CD4-positive, alpha-beta T cell (primary cell): ENCODE measurements around the gene STX8. TPM values are rescaled to one million over a fixed set of nuclear protein-coding genes. Genes with fewer than 3 reads are reported as not detected.

ENCODE experiments used
- ATAC-seq: fragments of 200-7000 bp; cut with Tn5 transposase; one replicate; pipeline ENCODE4 v1.10.0; 2022; ENCODE audit warnings: mild to moderate bottlenecking; ENCODE audit not compliant: poor library complexity
- CTCF ChIA-PET: fragments of 350-600 bp; sonication (Branson Sonifier 250); formaldehyde crosslinking; loops from one replicate; lab custom pipeline; 2021; ENCODE audit warnings: antibody characterized with exemption, inconsistent platforms; lab: Charles Lee
- POLR2A ChIA-PET: fragments of 350-600 bp; sonication (Branson Sonifier 250); formaldehyde crosslinking; loops from one replicate; lab custom pipeline; 2021; ENCODE audit warnings: antibody characterized with exemption, inconsistent platforms; lab: Charles Lee
- DNase-seq, 14 experiments: peaks; one replicate each; pipeline ENCODE4 v3.0.0-alpha.2; 2013 to 2020; ENCODE audit warnings: mixed read lengths in 2 of 14
- H3K27ac ChIP-seq, 2 donors: one replicate each; pipeline versions ENCODE4 v1.5.1 to v1.7.0; 2013; ENCODE audit warnings: low read length in 2 of 2, low read depth in 1 of 2, mild to moderate bottlenecking in 1 of 2
- H3K27me3 ChIP-seq, 2 experiments: 1 replicate in 1 of 2; 2 replicates in 1 of 2; pipeline versions ENCODE4 v1.6.1 to v1.7.0; 2013; ENCODE audit warnings: low read length in 2 of 2, control low read depth in 1 of 2, mild to moderate bottlenecking in 1 of 2, moderate library complexity in 1 of 2; ENCODE audit not compliant: insufficient read depth in 2 of 2, control insufficient read depth in 1 of 2
- H3K36me3 ChIP-seq: one replicate; pipeline ENCODE4 v1.6.1; 2013; ENCODE audit warnings: low read length, control low read depth; ENCODE audit not compliant: insufficient read depth
- H3K4me1 ChIP-seq: one replicate; pipeline ENCODE4 v1.6.1; 2013; ENCODE audit warnings: low read length, control low read depth; ENCODE audit not compliant: insufficient read depth
- H3K4me3 ChIP-seq: one replicate; pipeline ENCODE4 v1.5.1; 2013; ENCODE audit warnings: mild to moderate bottlenecking, low read length, moderate library complexity
- H3K9me3 ChIP-seq, 2 experiments: 1 replicate in 1 of 2; 2 replicates in 1 of 2; pipeline versions ENCODE4 v1.6.1 to v1.7.0; 2013; ENCODE audit warnings: low read length in 2 of 2, mild to moderate bottlenecking in 2 of 2, control low read depth in 1 of 2, moderate library complexity in 1 of 2; ENCODE audit not compliant: control insufficient read depth in 1 of 2, insufficient read depth in 1 of 2
- H3K27ac Mint-ChIP-seq: one replicate; pipeline ENCODE4 v1.8.0; 2020; ENCODE audit warnings: mixed read lengths
- H3K27me3 Mint-ChIP-seq: one replicate; pipeline ENCODE4 v1.8.0; 2021; ENCODE audit warnings: mixed read lengths
- H3K36me3 Mint-ChIP-seq: one replicate; pipeline ENCODE4 v1.8.0; 2021; ENCODE audit warnings: low read depth, mixed read lengths
- H3K4me1 Mint-ChIP-seq: one replicate; pipeline ENCODE4 v1.8.0; 2021; ENCODE audit warnings: low read depth, mixed read lengths
- H3K4me3 Mint-ChIP-seq: one replicate; pipeline ENCODE4 v1.8.0; 2020; ENCODE audit warnings: mild to moderate bottlenecking, mixed read lengths
- H3K9me3 Mint-ChIP-seq: one replicate; pipeline ENCODE4 v1.8.0; 2020; ENCODE audit warnings: mixed read lengths
- intact Hi-C, 2 experiments: fragments of 100-400 bp; cut with DNase I in 1 of 2; cut with micrococcal nuclease in 1 of 2; formaldehyde crosslinking; loops; one replicate each; pipeline versions ENCODE4 v1.15.1 to v1.9.0; 2023 to 2025; cut with DNase I, micrococcal nuclease
- total RNA-seq, 174 experiments: library from RNA in 2 of 174; stranded (reverse) in 2 of 174; gene quantifications; one replicate each; pipeline ENCODE4 v1.2.3 and lab custom pipeline; 2021 to 2026
- TF ChIP-seq, protein P1 (sequence below): fragments of 200-600 bp; IDR thresholded peaks from one replicate; pipeline ENCODE4 v1.8.0; 2022; ENCODE audit warnings: antibody characterized with exemption, mild to moderate bottlenecking

STX8 gene
- total RNA-seq, 2 experiments from 2014 or later: 52.2 to 63.2 TPM

DNA sequence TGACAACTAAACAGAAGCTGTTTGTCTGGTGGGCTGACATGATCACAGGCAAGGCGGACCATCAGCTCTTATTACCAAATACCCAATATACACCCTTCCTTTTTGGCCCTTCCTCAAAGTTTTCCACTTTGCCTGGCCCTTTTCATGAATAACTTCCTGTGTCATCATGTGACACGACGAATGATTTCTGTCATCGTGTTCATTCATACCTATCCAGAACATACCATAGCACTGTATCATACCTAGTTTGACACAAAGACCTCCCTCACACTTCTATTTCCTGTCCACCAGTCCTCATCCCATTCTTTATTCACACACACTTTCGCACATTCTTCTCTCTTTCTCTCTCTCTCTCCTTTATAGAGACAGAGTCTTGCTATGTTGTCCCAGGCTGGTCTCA is 131.8 kb downstream of the STX8 start:
- intact Hi-C loops: no loop called here
- H3K36me3 Mint-ChIP-seq: peaks cover 21% of the 10 kb centered on the region
- H3K27ac ChIP-seq: no peak overlapping the region
- DNase-seq (no peak), ATAC-seq (no peak)
- no peak overlapping the region for H3K4me3 ChIP-seq
- POLR2A ChIA-PET: no interaction called here
- H3K4me3 Mint-ChIP-seq: no peak overlapping the region
- H3K4me1 ChIP-seq: no peaks in the 10 kb centered on the region
- no peaks in the 10 kb centered on the region for H3K9me3 Mint-ChIP-seq
- TF ChIP-seq, protein P1, sequence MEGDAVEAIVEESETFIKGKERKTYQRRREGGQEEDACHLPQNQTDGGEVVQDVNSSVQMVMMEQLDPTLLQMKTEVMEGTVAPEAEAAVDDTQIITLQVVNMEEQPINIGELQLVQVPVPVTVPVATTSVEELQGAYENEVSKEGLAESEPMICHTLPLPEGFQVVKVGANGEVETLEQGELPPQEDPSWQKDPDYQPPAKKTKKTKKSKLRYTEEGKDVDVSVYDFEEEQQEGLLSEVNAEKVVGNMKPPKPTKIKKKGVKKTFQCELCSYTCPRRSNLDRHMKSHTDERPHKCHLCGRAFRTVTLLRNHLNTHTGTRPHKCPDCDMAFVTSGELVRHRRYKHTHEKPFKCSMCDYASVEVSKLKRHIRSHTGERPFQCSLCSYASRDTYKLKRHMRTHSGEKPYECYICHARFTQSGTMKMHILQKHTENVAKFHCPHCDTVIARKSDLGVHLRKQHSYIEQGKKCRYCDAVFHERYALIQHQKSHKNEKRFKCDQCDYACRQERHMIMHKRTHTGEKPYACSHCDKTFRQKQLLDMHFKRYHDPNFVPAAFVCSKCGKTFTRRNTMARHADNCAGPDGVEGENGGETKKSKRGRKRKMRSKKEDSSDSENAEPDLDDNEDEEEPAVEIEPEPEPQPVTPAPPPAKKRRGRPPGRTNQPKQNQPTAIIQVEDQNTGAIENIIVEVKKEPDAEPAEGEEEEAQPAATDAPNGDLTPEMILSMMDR: no peak
- H3K27me3 Mint-ChIP-seq: no peaks in the 10 kb centered on the region
- H3K9me3 ChIP-seq: no peaks in the 10 kb centered on the region
- H3K27me3 ChIP-seq: no peaks in the 10 kb centered on the region
- H3K36me3 ChIP-seq: peaks cover 3% of the 10 kb centered on the region
- no peak overlapping the region for H3K27ac Mint-ChIP-seq
- no peaks in the 10 kb centered on the region for H3K4me1 Mint-ChIP-seq
- CTCF ChIA-PET: no interaction called here

DNA sequence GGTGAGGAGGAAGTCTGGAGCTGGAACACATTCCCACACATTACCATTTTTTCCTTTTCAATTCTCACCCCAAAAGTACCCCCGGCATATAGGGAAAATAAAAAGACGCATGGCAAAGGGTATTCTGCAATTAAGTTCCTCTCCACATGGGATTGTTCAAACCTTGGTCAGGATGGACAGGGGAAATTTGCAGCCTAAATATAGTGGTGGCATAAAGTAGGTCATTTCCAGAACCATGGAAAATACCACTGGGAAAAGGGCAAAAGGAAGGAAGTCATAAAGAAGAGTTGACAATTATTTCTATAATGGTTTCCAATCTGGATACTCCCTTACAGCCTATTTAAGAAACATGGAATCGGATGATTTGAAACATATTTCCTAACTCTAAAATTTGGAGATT is 135.8 kb downstream of the STX8 start:
- no peaks in the 10 kb centered on the region for H3K4me1 Mint-ChIP-seq
- ATAC-seq: no peak
- peaks cover 38% of the 10 kb centered on the region for H3K36me3 Mint-ChIP-seq
- no peaks in the 10 kb centered on the region for H3K27me3 Mint-ChIP-seq
- TF ChIP-seq, protein P1: no peak
- no peaks in the 10 kb centered on the region for H3K9me3 ChIP-seq
- POLR2A ChIA-PET: no interaction called here
- no peak overlapping the region for H3K27ac ChIP-seq
- CTCF ChIA-PET: no interaction called here
- no peak overlapping the region for H3K27ac Mint-ChIP-seq
- no peaks in the 10 kb centered on the region for H3K4me1 ChIP-seq
- H3K4me3 ChIP-seq: no peak overlapping the region
- no peaks in the 10 kb centered on the region for H3K27me3 ChIP-seq
- no peak overlapping the region for H3K4me3 Mint-ChIP-seq
- no peak for DNase-seq
- no peaks in the 10 kb centered on the region for H3K9me3 Mint-ChIP-seq
- intact Hi-C loops: no loop called here
- peaks cover 6% of the 10 kb centered on the region for H3K36me3 ChIP-seq

DNA sequence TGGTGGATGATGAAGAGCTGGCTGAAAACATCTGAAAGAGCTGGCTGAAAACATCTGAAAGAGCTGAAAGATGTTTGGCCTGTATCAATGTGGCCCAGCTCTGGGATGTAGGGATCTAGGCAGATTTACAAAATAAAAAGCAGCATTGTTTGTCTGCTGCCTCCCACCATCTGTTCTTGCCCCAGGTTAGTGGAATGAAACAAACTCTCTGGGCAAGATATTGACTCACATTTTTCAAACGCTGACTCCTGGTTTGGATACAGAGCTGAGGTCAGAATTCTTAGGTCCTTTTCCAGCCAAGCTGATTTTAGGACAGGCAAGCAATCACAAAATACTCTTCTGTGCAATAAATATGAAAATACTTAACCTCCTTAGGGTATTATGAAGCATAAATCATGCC is 139.0 kb downstream of the STX8 start:
- Mint-ChIP-seq H3K9me3 (no peaks in the 10 kb centered on the region), H3K27ac (no peak overlapping the region), H3K4me3 (no peak overlapping the region), H3K4me1 (peaks cover 16% of the 10 kb centered on the region), H3K27me3 (no peaks in the 10 kb centered on the region), H3K36me3 (peaks cover 39% of the 10 kb centered on the region)
- ChIA-PET CTCF (no interaction called here), POLR2A (interaction anchor here (1.3 kb wide), 1 partner anchor 10 kb away, joined by 3 read pairs; no protein-coding TSS in a partner anchor)
- DNase-seq (no peak), ATAC-seq (no peak)
- Histone ChIP-seq H3K27me3 (no peaks in the 10 kb centered on the region), H3K4me1 (peaks cover 5% of the 10 kb centered on the region), H3K4me3 (no peak overlapping the region), H3K9me3 (no peaks in the 10 kb centered on the region), H3K36me3 (peaks cover 9% of the 10 kb centered on the region), H3K27ac (no peak overlapping the region)
- intact Hi-C loops: no loop called here
- TF ChIP-seq, protein P1: no peak
